H9 (cell line): ENCODE data around the gene ERC1. TPM values are rescaled to one million over a fixed set of nuclear protein-coding genes. Genes with fewer than 3 reads are reported as not detected.

ENCODE experiments used
- DNase-seq: peaks from one replicate; pipeline ENCODE4 v3.0.0-alpha.2; 2017
- H2AFZ ChIP-seq: one replicate; pipeline ENCODE4 v1.6.1; 2013; ENCODE audit warnings: mild to moderate bottlenecking, low read length, control low read depth, moderate library complexity
- H2AK5ac ChIP-seq: 2 replicates; pipeline ENCODE4 v1.6.1; 2013; ENCODE audit warnings: low read length, control low read depth, mixed read lengths; ENCODE audit not compliant: insufficient read length
- H2BK120ac ChIP-seq: one replicate; pipeline ENCODE4 v1.6.1; 2013; ENCODE audit warnings: low read depth, mild to moderate bottlenecking, low read length, control low read depth, inconsistent platforms; ENCODE audit not compliant: poor library complexity, severe bottlenecking
- H2BK12ac ChIP-seq: 2 replicates; pipeline ENCODE4 v1.6.1; 2013; ENCODE audit warnings: low read length, control low read depth, mixed read lengths, low read depth; ENCODE audit not compliant: insufficient read length
- H2BK15ac ChIP-seq: 2 replicates; pipeline ENCODE4 v1.6.1; 2013; ENCODE audit warnings: low read depth, low read length, control low read depth
- H2BK20ac ChIP-seq: one replicate; pipeline ENCODE4 v1.6.1; 2013; ENCODE audit warnings: low read depth, mild to moderate bottlenecking, low read length, control low read depth, inconsistent platforms; ENCODE audit not compliant: poor library complexity, severe bottlenecking
- H2BK5ac ChIP-seq: 2 replicates; pipeline ENCODE4 v1.6.1; 2013; ENCODE audit warnings: low read length, control low read depth, mixed read lengths; ENCODE audit not compliant: insufficient read length
- H3K14ac ChIP-seq: 2 replicates; pipeline ENCODE4 v1.6.1; 2013; ENCODE audit warnings: low read length, control low read depth; ENCODE audit not compliant: insufficient read depth
- H3K18ac ChIP-seq: 2 replicates; pipeline ENCODE4 v1.6.1; 2013; ENCODE audit warnings: low read depth, mild to moderate bottlenecking, mixed read lengths, low read length, control low read depth; ENCODE audit not compliant: insufficient read length
- H3K23ac ChIP-seq: 2 replicates; pipeline ENCODE4 v1.6.1; 2013; ENCODE audit warnings: low read length, control low read depth, mixed read lengths, low read depth; ENCODE audit not compliant: insufficient read length
- H3K23me2 ChIP-seq: 2 replicates; pipeline ENCODE4 v1.6.1; 2013; ENCODE audit warnings: low read depth, mild to moderate bottlenecking, mixed read lengths, low read length, control low read depth; ENCODE audit not compliant: insufficient read length, poor library complexity, severe bottlenecking
- H3K27ac ChIP-seq: 2 replicates; pipeline ENCODE4 v1.5.1; 2013; ENCODE audit warnings: low read length, control low read depth, mixed read lengths, low read depth; ENCODE audit not compliant: insufficient read length
- H3K27me3 ChIP-seq: 2 replicates; pipeline ENCODE4 v1.6.1; 2013; ENCODE audit warnings: low read length, control low read depth, inconsistent platforms; ENCODE audit not compliant: insufficient read depth
- H3K4ac ChIP-seq: 2 replicates; pipeline ENCODE4 v1.6.1; 2013; ENCODE audit warnings: low read depth, mild to moderate bottlenecking, control low read depth, inconsistent platforms, low read length, moderate library complexity
- H3K4me1 ChIP-seq: 2 replicates; pipeline ENCODE4 v1.6.1; 2013; ENCODE audit warnings: low read length, control low read depth, inconsistent platforms; ENCODE audit not compliant: insufficient read depth
- H3K4me2 ChIP-seq: 2 replicates; pipeline ENCODE4 v1.6.1; 2013; ENCODE audit warnings: low read length, control low read depth, mixed read lengths; ENCODE audit not compliant: insufficient read length, insufficient read depth
- H3K56ac ChIP-seq: 2 replicates; pipeline ENCODE4 v1.6.1; 2013; ENCODE audit warnings: low read depth, mild to moderate bottlenecking, mixed read lengths, low read length, control low read depth; ENCODE audit not compliant: insufficient read length
- H3K79me1 ChIP-seq: 2 replicates; pipeline ENCODE4 v1.6.1; 2013; ENCODE audit warnings: low read depth, mild to moderate bottlenecking, moderate library complexity, low read length, control low read depth, inconsistent platforms; ENCODE audit not compliant: insufficient read depth, poor library complexity, severe bottlenecking
- H3K79me2 ChIP-seq: 2 replicates; pipeline ENCODE4 v1.6.1; 2013; ENCODE audit warnings: low read length, control low read depth, inconsistent platforms; ENCODE audit not compliant: insufficient read depth
- H3K9ac ChIP-seq: 2 replicates; pipeline ENCODE4 v1.6.1; 2013; ENCODE audit warnings: low read length, control low read depth, mixed read lengths; ENCODE audit not compliant: insufficient read length; ENCODE audit errors: extremely low read depth
- H3K9me3 ChIP-seq: one replicate; pipeline ENCODE4 v1.6.1; 2013; ENCODE audit warnings: low read depth, low read length, inconsistent platforms; ENCODE audit not compliant: control insufficient read depth
- H3T11ph ChIP-seq: one replicate; pipeline ENCODE4 v1.6.1; 2013; ENCODE audit warnings: mild to moderate bottlenecking, low read length, control low read depth, inconsistent platforms
- H4K20me1 ChIP-seq: one replicate; pipeline ENCODE4 v1.6.1; 2013; ENCODE audit not compliant: control insufficient read depth, insufficient read length, insufficient read depth
- H4K5ac ChIP-seq: 2 replicates; pipeline ENCODE4 v1.6.1; 2013; ENCODE audit warnings: low read depth, mild to moderate bottlenecking, mixed read lengths, low read length, control low read depth; ENCODE audit not compliant: insufficient read length
- H4K8ac ChIP-seq: replicated peaks from 2 replicates; pipeline ENCODE4 v1.6.1; 2013; ENCODE audit warnings: low read length, control low read depth, mixed read lengths, low read depth; ENCODE audit not compliant: insufficient read length
- H4K91ac ChIP-seq: 2 replicates; pipeline ENCODE4 v1.6.1; 2013; ENCODE audit warnings: low read depth, mild to moderate bottlenecking, moderate library complexity, mixed read lengths, low read length, control low read depth; ENCODE audit not compliant: insufficient read length
- H3K27ac Mint-ChIP-seq, 3 experiments: 2 replicates in 2 of 3; 3 replicates in 1 of 3; pipeline ENCODE4 v1.8.0; 2020 to 2021; ENCODE audit warnings: mixed read lengths in 3 of 3, mild to moderate bottlenecking in 1 of 3, moderate library complexity in 1 of 3
- H3K27me3 Mint-ChIP-seq: 2 replicates; pipeline ENCODE4 v1.8.0; 2021; ENCODE audit warnings: low read depth, mild to moderate bottlenecking, moderate library complexity, mixed read lengths
- H3K36me3 Mint-ChIP-seq, 3 experiments: 2 replicates in 2 of 3; 3 replicates in 1 of 3; pipeline ENCODE4 v1.8.0; 2020 to 2021; ENCODE audit warnings: low read depth in 3 of 3, mixed read lengths in 3 of 3; ENCODE audit not compliant: insufficient read depth in 1 of 3
- H3K4me1 Mint-ChIP-seq, 2 experiments: 2 replicates each; pipeline ENCODE4 v1.8.0; 2020; ENCODE audit warnings: mixed read lengths in 2 of 2
- H3K4me3 Mint-ChIP-seq, 2 experiments: 2 replicates in 1 of 2; 3 replicates in 1 of 2; pipeline ENCODE4 v1.8.0; 2020 to 2021; ENCODE audit warnings: mild to moderate bottlenecking in 2 of 2, mixed read lengths in 2 of 2, moderate library complexity in 1 of 2
- H3K9me3 Mint-ChIP-seq, 2 experiments: 2 replicates in 1 of 2; 3 replicates in 1 of 2; pipeline ENCODE4 v1.8.0; 2020; ENCODE audit warnings: mild to moderate bottlenecking in 2 of 2, mixed read lengths in 2 of 2, moderate library complexity in 1 of 2
- total RNA-seq: library from RNA; stranded (reverse); gene quantifications from 2 replicates; pipeline ENCODE4 v1.2.1, GENCODE V29; 2021
- TF ChIP-seq, protein P1 (sequence below): fragments of 200-600 bp; sonication (generic); conservative IDR thresholded peaks from 3 replicates; pipeline ENCODE4 v1.8.0; 2021; ENCODE audit warnings: antibody characterized with exemption, mild to moderate bottlenecking

ERC1 gene
- total RNA-seq, 1 experiment from 2014 or later = 51.2 TPM

DNA sequence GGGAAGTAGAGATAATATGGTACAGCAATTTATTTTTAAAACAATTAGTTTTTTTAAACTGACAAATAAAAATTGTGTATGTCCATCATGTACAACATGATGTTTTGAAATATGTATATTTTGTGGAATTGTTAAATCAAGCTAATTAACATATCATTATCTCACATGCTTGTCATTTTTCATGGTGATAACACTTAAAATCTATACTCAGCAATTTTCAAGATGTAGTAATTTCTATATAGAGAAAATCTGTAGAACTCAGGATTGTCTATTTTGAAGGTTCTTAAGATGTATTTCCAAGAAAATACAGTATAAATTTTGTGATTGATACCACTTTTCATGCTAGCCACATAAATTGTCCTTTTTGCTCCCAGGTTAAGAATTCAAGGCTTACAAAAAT is 356.3 kb downstream of the ERC1 start:
- Mint-ChIP-seq H3K36me3 (no peaks in the 10 kb centered on the region), H3K4me1 (peaks cover 4% of the 10 kb centered on the region in 2 experiments; a peak in 1 of 4 replicates), H3K27ac (no peak overlapping the region), H3K9me3 (no peaks in the 10 kb centered on the region), H3K4me3 (no peak overlapping the region), H3K27me3 (no peaks in the 10 kb centered on the region)
- Histone ChIP-seq H3K23me2 (no peaks in the 10 kb centered on the region), H2BK5ac (no peak overlapping the region), H2BK12ac (no peak overlapping the region), H3K4me2 (no peak overlapping the region), H3K18ac (no peak overlapping the region), H3K79me2 (no peaks in the 10 kb centered on the region), H3K56ac (no peak overlapping the region), H3K4ac (no peak overlapping the region), H4K8ac (no peak overlapping the region), H2BK20ac (no peak overlapping the region), H3K14ac (no peak overlapping the region), H3K4me1 (no peaks in the 10 kb centered on the region), H3K9me3 (no peaks in the 10 kb centered on the region), H4K91ac (no peak overlapping the region), H3K27me3 (no peaks in the 10 kb centered on the region), H2AFZ (no peak overlapping the region), H4K20me1 (no peaks in the 10 kb centered on the region), H3K23ac (no peak overlapping the region), H4K5ac (no peak overlapping the region), H3K9ac (no peak overlapping the region), H2AK5ac (no peak overlapping the region), H3K27ac (no peak overlapping the region), H3K79me1 (no peaks in the 10 kb centered on the region), H2BK15ac (no peak overlapping the region), H3T11ph (no peak overlapping the region), H2BK120ac (no peak overlapping the region)
- DNase-seq = no peak
- TF ChIP-seq, protein P1, sequence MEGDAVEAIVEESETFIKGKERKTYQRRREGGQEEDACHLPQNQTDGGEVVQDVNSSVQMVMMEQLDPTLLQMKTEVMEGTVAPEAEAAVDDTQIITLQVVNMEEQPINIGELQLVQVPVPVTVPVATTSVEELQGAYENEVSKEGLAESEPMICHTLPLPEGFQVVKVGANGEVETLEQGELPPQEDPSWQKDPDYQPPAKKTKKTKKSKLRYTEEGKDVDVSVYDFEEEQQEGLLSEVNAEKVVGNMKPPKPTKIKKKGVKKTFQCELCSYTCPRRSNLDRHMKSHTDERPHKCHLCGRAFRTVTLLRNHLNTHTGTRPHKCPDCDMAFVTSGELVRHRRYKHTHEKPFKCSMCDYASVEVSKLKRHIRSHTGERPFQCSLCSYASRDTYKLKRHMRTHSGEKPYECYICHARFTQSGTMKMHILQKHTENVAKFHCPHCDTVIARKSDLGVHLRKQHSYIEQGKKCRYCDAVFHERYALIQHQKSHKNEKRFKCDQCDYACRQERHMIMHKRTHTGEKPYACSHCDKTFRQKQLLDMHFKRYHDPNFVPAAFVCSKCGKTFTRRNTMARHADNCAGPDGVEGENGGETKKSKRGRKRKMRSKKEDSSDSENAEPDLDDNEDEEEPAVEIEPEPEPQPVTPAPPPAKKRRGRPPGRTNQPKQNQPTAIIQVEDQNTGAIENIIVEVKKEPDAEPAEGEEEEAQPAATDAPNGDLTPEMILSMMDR = no peak
